ENCODE results near the gene IGIP. TPM values are rescaled to one million over a fixed set of nuclear protein-coding genes. Genes with fewer than 3 reads are reported as not detected.

IGIP gene
- total RNA-seq, 1 experiment from 2014 or later = 1.7 TPM

DNA sequence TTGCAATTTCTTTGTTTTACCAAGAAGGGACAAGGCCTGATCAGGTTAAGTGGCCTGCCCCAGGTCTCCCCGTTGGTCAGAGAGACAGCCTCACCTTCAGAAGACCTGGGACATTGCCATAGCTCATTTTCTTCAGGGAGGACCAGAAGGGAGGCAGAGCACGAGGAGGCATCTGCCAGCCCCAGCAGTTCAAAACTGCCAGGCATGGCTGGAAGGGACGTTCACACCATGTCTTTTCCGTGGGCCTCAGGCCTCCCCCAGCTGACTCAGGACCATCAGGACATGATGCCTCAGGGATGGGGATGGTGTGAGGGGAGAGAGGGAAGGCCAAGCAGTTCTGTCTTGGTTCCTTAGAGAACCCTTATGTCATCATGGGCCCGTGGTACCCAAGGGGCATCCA lies 16.5 kb downstream of the IGIP start (continued):
- TF ChIP-seq, protein P1, sequence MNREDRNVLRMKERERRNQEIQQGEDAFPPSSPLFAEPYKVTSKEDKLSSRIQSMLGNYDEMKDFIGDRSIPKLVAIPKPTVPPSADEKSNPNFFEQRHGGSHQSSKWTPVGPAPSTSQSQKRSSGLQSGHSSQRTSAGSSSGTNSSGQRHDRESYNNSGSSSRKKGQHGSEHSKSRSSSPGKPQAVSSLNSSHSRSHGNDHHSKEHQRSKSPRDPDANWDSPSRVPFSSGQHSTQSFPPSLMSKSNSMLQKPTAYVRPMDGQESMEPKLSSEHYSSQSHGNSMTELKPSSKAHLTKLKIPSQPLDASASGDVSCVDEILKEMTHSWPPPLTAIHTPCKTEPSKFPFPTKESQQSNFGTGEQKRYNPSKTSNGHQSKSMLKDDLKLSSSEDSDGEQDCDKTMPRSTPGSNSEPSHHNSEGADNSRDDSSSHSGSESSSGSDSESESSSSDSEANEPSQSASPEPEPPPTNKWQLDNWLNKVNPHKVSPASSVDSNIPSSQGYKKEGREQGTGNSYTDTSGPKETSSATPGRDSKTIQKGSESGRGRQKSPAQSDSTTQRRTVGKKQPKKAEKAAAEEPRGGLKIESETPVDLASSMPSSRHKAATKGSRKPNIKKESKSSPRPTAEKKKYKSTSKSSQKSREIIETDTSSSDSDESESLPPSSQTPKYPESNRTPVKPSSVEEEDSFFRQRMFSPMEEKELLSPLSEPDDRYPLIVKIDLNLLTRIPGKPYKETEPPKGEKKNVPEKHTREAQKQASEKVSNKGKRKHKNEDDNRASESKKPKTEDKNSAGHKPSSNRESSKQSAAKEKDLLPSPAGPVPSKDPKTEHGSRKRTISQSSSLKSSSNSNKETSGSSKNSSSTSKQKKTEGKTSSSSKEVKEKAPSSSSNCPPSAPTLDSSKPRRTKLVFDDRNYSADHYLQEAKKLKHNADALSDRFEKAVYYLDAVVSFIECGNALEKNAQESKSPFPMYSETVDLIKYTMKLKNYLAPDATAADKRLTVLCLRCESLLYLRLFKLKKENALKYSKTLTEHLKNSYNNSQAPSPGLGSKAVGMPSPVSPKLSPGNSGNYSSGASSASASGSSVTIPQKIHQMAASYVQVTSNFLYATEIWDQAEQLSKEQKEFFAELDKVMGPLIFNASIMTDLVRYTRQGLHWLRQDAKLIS (CRISPR knock-in tag; IDR thresholded peaks at IDR 0.05; ENCODE audit: borderline replicate concordance) = no peak
- TF ChIP-seq, protein P2, sequence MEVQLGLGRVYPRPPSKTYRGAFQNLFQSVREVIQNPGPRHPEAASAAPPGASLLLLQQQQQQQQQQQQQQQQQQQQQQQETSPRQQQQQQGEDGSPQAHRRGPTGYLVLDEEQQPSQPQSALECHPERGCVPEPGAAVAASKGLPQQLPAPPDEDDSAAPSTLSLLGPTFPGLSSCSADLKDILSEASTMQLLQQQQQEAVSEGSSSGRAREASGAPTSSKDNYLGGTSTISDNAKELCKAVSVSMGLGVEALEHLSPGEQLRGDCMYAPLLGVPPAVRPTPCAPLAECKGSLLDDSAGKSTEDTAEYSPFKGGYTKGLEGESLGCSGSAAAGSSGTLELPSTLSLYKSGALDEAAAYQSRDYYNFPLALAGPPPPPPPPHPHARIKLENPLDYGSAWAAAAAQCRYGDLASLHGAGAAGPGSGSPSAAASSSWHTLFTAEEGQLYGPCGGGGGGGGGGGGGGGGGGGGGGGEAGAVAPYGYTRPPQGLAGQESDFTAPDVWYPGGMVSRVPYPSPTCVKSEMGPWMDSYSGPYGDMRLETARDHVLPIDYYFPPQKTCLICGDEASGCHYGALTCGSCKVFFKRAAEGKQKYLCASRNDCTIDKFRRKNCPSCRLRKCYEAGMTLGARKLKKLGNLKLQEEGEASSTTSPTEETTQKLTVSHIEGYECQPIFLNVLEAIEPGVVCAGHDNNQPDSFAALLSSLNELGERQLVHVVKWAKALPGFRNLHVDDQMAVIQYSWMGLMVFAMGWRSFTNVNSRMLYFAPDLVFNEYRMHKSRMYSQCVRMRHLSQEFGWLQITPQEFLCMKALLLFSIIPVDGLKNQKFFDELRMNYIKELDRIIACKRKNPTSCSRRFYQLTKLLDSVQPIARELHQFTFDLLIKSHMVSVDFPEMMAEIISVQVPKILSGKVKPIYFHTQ (CRISPR knock-in tag; IDR thresholded peaks at IDR 0.05) = no peak
- TF ChIP-seq PRDM15 (CRISPR knock-in tag; IDR thresholded peaks at IDR 0.05) (no peak), CREM (CRISPR knock-in tag; IDR thresholded peaks at IDR 0.05) (no peak), OVOL2 (CRISPR knock-in tag; IDR thresholded peaks at IDR 0.05; ENCODE audit: borderline replicate concordance) (no peak), ZNF138 (CRISPR knock-in tag; conservative IDR thresholded peaks at IDR 0.05) (no peak)
- TF ChIP-seq, protein P3, sequence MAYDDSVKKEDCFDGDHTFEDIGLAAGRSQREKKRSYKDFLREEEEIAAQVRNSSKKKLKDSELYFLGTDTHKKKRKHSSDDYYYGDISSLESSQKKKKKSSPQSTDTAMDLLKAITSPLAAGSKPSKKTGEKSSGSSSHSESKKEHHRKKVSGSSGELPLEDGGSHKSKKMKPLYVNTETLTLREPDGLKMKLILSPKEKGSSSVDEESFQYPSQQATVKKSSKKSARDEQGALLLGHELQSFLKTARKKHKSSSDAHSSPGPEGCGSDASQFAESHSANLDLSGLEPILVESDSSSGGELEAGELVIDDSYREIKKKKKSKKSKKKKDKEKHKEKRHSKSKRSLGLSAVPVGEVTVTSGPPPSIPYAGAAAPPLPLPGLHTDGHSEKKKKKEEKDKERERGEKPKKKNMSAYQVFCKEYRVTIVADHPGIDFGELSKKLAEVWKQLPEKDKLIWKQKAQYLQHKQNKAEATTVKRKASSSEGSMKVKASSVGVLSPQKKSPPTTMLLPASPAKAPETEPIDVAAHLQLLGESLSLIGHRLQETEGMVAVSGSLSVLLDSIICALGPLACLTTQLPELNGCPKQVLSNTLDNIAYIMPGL (CRISPR knock-in tag; IDR thresholded peaks at IDR 0.05) = no peak

DNA sequence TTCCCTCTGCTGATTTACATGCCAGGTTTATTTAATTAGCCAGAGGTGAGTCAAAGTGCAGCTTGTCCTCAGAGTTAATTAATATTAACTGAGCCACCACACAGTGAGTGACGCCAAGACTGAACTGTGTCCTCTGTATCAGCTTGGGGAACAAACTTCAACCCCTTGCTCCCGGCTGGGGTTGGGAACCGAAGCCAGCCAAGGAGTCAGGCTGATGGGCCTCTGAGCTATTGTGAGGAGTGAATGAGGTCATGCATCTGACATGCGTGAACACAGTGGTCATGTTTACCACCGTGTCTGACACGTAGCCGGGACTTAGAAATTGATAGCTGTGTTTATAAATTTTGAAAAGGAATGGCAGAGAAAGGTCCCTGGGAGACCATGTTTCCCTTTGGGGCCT lies 17.1 kb downstream of the IGIP start:
- Mint-ChIP-seq H3K36me3 (no peaks in the 10 kb centered on the region), H3K27ac (no peak overlapping the region), H3K4me3 (no peak overlapping the region), H3K4me1 (peaks cover 13% of the 10 kb centered on the region), H3K27me3 (ENCODE audit: low read depth) (peaks cover 47% of the 10 kb centered on the region), H3K9me3 (no peaks in the 10 kb centered on the region)
- ATAC-seq (no peak), DNase-seq (ENCODE audit: low spot score) (no peak)
- POLR2A ChIA-PET = no interaction called here
- CTCF ChIA-PET = interaction anchor here (4.5 to 6.2 kb wide), 4 partner anchors 10 to 68 kb away, joined by 42 to 92 read pairs (median 66); partner anchors contain the start of gene PURA
- TF ChIP-seq, protein P4, sequence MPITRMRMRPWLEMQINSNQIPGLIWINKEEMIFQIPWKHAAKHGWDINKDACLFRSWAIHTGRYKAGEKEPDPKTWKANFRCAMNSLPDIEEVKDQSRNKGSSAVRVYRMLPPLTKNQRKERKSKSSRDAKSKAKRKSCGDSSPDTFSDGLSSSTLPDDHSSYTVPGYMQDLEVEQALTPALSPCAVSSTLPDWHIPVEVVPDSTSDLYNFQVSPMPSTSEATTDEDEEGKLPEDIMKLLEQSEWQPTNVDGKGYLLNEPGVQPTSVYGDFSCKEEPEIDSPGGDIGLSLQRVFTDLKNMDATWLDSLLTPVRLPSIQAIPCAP (CRISPR knock-in tag; IDR thresholded peaks at IDR 0.05) = no peak
- no peak for TF ChIP-seq JUN (CRISPR knock-in tag; IDR thresholded peaks at IDR 0.05)
- TF ChIP-seq, protein P5, sequence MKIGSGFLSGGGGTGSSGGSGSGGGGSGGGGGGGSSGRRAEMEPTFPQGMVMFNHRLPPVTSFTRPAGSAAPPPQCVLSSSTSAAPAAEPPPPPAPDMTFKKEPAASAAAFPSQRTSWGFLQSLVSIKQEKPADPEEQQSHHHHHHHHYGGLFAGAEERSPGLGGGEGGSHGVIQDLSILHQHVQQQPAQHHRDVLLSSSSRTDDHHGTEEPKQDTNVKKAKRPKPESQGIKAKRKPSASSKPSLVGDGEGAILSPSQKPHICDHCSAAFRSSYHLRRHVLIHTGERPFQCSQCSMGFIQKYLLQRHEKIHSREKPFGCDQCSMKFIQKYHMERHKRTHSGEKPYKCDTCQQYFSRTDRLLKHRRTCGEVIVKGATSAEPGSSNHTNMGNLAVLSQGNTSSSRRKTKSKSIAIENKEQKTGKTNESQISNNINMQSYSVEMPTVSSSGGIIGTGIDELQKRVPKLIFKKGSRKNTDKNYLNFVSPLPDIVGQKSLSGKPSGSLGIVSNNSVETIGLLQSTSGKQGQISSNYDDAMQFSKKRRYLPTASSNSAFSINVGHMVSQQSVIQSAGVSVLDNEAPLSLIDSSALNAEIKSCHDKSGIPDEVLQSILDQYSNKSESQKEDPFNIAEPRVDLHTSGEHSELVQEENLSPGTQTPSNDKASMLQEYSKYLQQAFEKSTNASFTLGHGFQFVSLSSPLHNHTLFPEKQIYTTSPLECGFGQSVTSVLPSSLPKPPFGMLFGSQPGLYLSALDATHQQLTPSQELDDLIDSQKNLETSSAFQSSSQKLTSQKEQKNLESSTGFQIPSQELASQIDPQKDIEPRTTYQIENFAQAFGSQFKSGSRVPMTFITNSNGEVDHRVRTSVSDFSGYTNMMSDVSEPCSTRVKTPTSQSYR (CRISPR knock-in tag; IDR thresholded peaks at IDR 0.05) = no peak
- TF ChIP-seq, protein P6, sequence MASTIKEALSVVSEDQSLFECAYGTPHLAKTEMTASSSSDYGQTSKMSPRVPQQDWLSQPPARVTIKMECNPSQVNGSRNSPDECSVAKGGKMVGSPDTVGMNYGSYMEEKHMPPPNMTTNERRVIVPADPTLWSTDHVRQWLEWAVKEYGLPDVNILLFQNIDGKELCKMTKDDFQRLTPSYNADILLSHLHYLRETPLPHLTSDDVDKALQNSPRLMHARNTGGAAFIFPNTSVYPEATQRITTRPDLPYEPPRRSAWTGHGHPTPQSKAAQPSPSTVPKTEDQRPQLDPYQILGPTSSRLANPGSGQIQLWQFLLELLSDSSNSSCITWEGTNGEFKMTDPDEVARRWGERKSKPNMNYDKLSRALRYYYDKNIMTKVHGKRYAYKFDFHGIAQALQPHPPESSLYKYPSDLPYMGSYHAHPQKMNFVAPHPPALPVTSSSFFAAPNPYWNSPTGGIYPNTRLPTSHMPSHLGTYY (CRISPR knock-in tag; IDR thresholded peaks at IDR 0.05) = no peak
- TF ChIP-seq ZNF232 (CRISPR knock-in tag; IDR thresholded peaks at IDR 0.05) = no peak
- no peak for TF ChIP-seq FOXP1 (CRISPR knock-in tag; IDR thresholded peaks at IDR 0.05; ENCODE audit: borderline replicate concordance)
- no peak for TF ChIP-seq MLX (CRISPR knock-in tag; IDR thresholded peaks at IDR 0.05)
- no peak for TF ChIP-seq ZNF671 (CRISPR knock-in tag; IDR thresholded peaks at IDR 0.05)

Data from WTC11 (cell line).